Umbilical cord (tissue), 2 donors: ENCODE data around the gene ATP7A. TPM values are rescaled to one million over a fixed set of nuclear protein-coding genes. Genes with fewer than 3 reads are reported as not detected.
"Not testable (repeated sequence)": the region's sequence is repeated elsewhere in the genome, so short reads cannot be mapped to it uniquely, and the experiment has no call there.

Source experiments
- DNase-seq: peaks from one replicate; pipeline ENCODE4 v3.0.0-alpha.2; 2015; ENCODE audit warnings: low spot score
- total RNA-seq: library from RNA; depleted of rRNA; stranded (reverse); fragments of >200 nt; gene quantifications from one replicate; pipeline ENCODE4 v1.2.3, GENCODE V29; 2014; ENCODE audit warnings: low replicate concordance; ENCODE audit not compliant: insufficient read depth

Gene ATP7A
- total RNA-seq, result 15.6 TPM

GRCh38 chrX:77910108-77910840 is at the start of gene ATP7A:
Gene ATP7A, plus strand, starts transcription at chrX:77910693. Its CDS starts 60,949 bp downstream, at chrX:77971642.
- peak; percentile 90 for DNase-seq

DNA sequence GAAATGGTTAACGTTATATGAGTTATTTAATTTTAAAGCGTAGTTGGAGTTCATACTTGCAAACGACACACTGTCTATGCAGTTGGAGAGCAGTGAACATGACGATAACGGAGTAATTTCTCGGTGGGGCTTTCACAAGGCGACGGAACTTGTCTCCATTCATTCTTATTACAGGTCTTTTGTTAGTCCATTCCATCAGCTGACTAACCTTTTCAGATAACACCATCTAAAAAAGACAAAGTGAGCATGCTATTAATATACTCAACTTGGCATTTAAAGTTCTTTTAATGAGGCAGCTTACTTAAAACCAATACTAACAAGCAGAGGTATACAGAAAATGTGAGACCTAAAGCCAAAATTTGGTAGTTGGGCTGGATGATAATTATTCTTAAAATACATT is 35.1 kb upstream of the ATP7A start:
- DNase-seq, result no peak

GRCh38 chrX:77881418-77881817 is 29.1 kb upstream of the ATP7A start:
- not testable (repeated sequence) for DNase-seq

GRCh38 chrX:77892887-77893286 is 17.6 kb upstream of the ATP7A start:
- no peak for DNase-seq

DNA sequence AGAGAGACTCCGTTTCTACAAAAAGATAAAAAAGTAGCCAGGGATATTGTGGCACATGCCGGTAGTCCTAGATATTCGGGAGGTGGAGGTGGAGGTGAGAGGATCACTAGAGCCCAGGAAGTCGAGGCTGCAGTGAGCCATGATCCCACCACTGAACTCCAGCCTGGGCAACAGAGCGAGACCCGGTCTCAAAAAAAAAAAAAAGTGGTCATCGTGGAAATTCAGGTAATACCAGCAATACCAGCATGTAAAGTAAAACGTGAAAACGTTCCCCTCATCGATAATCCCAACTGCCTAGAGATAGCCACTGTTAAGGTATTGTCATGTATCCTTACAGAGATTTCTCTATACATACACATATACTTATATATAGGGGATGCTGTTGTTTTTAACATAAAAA is 16.8 kb upstream of the ATP7A start:
- DNase-seq, result no peak

GRCh38 chrX:77894921-77895886 is 15.3 kb upstream of the ATP7A start, which contains the start of gene MAGT1:
Gene MAGT1, minus strand, starts transcription at chrX:77895435. Its CDS starts 25 bp downstream, at chrX:77895410.
- peak; percentile 98 for DNase-seq

GRCh38 chrX:77899081-77899828 is 11.2 kb upstream of the ATP7A start, which contains the start of gene COX7B:
Gene COX7B, plus strand, starts transcription at chrX:77899468. Its CDS starts 86 bp downstream, at chrX:77899554.
- DNase-seq, result peak; percentile 98

GRCh38 chrX:77900688-77901087 is 9.8 kb upstream of the ATP7A start:
- no peak for DNase-seq

- no peak for DNase-seq
These were observed 9.0 kb upstream of the ATP7A start for GRCh38 chrX:77901506-77901905.

DNA sequence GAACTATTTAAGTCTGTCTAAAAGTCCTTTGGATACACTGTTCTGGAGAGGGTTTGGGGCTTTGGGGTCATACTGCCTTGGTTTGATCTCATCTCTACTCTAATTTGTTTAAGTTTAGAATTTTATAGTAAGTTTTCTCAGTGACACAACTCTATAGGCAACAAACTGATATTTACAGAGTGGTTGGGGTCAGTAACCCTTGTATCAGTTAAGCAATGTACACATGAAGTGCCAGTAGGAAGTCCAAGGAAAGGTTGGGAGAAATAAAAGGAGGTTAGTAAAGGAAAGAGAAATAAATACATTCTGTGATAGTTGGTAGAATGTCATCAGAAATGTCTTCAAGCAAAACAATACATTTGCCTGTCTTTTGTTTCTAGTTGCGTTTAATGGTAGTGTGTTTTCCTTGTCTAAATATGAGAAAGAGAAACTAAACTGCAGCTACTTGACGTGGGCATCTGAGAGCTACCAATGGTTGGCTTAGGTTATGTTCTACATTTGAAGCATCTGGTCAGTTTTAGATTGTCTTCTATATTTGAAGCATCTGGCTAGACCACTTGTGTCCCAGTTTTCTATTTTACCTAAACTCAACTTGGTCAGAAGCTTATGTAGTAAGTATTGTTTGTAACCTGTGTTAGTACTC is 6.9 kb downstream of the ATP7A start:
- no peak for DNase-seq

DNA sequence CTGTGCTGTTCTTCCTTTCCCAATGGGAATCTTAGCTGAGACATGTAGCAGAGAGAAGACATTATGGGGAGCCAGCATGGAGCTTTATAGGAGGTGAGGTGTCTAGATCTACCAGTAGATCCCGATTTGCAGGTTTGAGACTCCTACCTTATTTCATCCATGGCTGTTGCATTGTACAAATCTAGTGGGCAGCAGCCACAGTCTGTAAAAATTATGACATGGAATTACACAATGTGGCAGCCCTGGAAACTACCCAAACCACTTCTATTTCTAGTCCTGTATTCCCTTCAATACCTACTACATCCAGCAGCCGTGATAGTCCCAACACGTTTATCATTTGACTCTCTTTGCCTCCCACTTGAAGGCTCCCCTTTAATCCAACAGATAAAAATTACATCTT is 8.1 kb downstream of the ATP7A start:
- no peak for DNase-seq

DNA sequence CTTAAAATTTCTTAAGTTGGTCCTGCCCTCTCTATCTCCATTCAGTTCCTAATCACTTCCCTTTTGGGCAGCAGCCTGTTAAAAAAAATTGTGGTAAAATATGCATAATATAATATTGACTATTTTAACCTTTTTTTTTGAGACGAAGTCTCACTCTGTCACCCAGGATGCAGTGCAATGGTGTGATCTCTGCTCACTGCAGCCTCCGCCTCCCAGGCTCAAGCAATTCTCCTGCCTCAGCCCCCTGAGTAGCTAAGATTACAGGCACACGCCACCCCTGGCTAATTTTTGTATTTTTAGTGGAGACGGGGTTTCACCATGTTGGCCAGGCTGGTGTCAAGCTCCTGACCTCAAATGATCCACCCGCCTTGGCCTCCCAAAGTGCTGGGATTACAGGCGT is 8.9 kb downstream of the ATP7A start:
- not testable (repeated sequence) for DNase-seq

DNA sequence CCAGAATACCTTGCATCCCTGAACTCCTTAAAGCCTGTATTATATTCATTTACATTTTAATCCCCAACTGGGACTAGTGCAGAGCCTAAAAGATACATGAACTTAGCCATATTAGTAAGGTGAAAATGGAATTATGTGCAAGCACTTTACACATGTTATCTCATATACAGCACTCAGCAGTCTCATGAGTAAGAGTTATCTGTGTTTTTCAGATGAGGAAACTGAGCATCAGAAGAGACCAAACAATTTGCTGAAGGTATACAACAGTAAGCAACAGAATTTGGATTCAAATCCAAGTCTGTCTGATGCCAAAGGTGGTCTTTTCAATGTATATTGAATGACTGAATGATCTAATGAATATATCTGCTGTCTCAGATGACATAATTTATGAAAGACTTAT is 12.3 kb downstream of the ATP7A start:
- DNase-seq, result no peak

DNA sequence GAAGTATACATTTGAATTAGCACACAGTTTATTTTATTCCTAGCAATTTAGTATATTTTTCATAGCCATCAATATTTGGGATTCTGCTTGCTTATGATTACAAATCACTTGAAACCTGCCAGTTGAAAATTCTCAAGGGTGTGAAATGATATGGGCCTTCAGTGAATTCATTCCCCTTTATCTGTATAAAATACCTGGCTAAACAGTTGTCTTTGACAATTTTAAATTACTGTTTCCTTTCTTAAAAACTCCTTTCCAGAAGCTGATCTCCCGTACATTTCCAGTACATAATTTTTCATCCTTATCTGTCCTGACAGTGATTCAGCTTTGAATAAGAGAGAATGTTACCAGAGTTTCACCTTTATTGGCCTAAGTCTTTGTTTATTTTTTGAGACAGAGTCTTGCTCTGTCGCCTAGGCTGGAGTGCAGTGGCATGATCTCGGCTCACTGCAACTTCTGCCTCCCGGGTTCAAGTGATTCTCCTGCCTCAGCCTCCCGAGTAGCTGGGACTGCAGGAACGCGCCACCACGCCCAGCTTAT is 13.9 kb downstream of the ATP7A start:
- no peak for DNase-seq

DNA sequence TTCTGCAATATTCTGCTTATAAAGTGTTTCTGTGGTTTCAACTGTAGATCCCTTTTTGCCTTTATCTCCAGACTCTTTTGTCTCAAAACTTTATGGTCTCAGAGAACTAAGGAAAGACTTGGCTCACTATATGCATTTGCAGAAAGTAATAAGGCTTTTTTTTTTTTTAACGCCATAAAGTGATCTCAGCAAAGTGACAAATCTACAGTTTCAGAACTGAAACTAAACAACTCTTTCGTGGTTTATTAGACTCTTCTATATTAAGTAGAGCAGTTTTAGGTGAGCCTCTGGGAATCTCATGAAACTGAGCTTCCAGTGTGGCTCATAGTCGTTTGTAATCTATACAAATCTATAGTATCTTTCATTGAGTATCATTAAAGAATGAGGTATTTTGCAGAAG is 15.3 kb downstream of the ATP7A start:
- DNase-seq, result no peak

DNA sequence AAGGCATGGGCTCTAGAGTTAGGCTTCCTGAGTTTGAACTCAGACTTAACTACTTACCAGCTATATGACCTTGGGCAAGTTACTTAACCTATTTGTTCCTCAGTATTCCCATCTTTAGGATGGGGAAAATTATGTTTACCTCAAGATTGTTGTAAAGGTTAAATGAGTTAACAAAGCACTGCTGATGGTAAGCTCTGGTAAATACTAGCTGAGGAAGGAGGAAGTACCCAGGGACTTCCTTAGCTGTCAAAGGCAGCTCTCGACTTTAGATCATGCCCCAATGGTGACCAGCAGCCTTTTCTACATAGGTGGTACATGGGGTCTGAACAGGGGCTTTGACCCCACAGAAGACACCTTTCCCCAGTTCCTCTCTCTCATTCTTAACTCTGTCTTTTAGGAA is 20.1 kb downstream of the ATP7A start:
- DNase-seq, result no peak

DNA sequence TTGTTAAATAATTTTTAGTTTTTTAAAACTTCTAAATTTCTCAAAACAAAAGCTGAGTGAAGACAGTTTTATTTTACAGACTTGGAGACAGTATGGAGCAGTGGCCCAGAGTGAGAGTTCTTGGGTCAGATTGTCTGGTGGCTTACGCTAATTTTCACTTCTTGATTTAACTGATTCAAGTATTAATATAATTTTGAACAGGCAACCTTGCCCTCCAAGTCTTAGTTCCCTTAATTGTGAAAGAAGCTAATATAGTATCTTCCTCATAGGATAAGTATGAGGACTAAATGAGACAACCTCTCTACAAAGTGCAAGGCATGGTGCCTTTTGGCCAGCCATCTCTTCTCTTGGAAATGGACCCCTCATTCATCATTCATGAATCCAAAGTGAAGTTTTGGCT is 25.4 kb downstream of the ATP7A start:
- no peak for DNase-seq

GRCh38 chrX:77936299-77936698 is 25.8 kb downstream of the ATP7A start:
- no peak for DNase-seq

- no peak for DNase-seq
These were observed 26.8 kb downstream of the ATP7A start for GRCh38 chrX:77937291-77937690.

GRCh38 chrX:77938083-77938680 is 27.7 kb downstream of the ATP7A start:
- no peak for DNase-seq
